ENCODE results near the gene SNX10. TPM values are rescaled to one million over a fixed set of nuclear protein-coding genes. Genes with fewer than 3 reads are reported as not detected.

Gene SNX10
- total and polyA plus RNA-seq, 12 donors = 0.75 to 11.9 (median 1.6) TPM

DNA sequence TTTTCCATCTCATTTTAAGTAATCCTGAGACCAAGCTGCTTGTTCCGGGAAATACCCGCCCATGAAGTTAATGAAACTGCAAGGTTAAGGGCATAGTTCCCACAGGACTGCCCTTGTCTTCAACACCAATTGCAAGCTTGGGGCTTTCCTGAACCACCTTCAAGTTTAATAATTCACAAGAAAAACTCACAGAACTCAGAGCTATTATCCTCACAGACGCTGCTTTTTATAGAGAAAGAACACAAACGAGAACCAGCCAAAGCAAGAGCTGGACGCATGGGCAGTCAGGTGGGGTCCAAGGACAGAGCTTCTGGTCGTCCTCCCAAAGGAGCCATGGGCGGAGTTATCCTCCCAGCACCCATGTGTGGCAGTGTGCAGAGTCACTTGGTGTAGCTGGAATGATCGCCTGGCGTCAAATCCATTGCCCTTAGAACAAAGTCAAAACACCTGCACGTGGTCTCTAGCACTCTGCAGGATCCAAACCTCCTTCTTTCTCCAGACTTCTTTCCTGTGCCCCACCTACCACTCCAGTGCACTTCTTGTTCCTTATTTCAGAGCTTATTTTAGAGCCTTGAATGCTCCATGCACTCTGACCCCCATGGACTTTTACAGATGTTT, 56.7 kb downstream of the SNX10 start:
- H3K27me3 ChIP-seq = peaks cover 0 to 17% (median 0%) of the 10 kb centered on the region in 7 donors
- 78 to 83% methylated on average over 10 of the region's 10 CpGs for WGBS, 2 donors
- DNase-seq (no peak), ATAC-seq (no peak)
- no peak for TF ChIP-seq CTCF (IDR thresholded peaks at IDR 0.05)
- H3K4me3 ChIP-seq = no peak overlapping the region
- peaks cover 0 to 6% (median 0%) of the 10 kb centered on the region in 9 donors for H3K4me1 ChIP-seq
- no peaks in the 10 kb centered on the region for H3K9me3 ChIP-seq
- no peak overlapping the region for H3K27ac ChIP-seq
- intact Hi-C loops (cut with DNase I) = loop anchor here in 1 of 10 donors (10.0 kb wide), 1 partner anchor 444 kb away; no protein-coding TSS in a partner anchor
- peaks cover 0 to 7% (median 0%) of the 10 kb centered on the region in 9 donors for H3K36me3 ChIP-seq

DNA sequence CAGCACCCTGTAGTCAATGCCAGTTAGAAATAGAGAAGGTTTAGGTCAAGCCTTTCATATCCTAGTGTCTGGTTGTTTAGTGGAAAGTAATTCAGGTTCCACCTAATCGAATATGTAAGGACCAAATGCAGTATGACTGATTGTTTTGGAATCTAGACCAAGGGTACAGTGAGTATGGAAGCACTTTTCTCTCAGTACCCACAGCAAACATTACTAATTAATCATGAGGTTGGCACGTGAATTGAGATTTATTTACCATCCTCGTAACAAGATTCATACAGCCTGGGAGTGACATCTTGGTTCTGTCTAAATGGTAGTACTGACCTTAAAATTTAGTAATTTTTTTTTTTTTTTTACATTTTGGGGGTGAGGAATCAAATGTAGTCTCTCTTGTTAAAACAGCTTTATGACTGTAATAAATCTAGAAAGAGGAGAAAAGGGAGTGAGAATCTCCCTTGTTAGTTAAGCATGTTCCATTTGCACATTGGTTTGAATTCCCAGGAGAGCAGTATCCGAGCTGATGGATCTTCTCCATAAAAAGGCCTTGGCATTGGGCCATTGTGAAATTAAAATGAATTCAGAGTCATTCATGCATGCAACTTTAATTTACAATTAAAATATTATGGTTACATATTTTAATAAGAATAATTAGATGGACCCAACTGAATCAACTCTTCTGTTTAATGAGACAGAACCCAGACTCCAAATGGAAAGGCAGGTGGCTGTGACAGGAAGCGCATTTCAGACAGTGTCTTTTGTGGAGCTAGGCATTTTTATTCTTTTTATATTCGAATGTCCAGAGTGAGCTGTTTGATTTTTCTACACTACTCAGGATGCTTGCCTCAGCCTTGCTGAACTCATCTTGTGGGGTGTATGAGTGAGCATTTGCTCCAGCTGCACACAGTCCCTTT, 57.6 kb downstream of the SNX10 start:
- H3K9me3 ChIP-seq = no peaks in the 10 kb centered on the region
- peaks cover 0 to 6% (median 0%) of the 10 kb centered on the region in 9 donors for H3K4me1 ChIP-seq
- TF ChIP-seq CTCF (IDR thresholded peaks at IDR 0.05) = no peak
- ATAC-seq (no peak), DNase-seq (no peak)
- WGBS, 2 donors = 82 to 83% methylated on average over 6 of the region's 6 CpGs
- H3K4me3 ChIP-seq = no peak overlapping the region
- H3K27ac ChIP-seq = no peak overlapping the region
- H3K27me3 ChIP-seq = peaks cover 0 to 26% (median 0%) of the 10 kb centered on the region in 7 donors
- peaks cover 0 to 7% (median 0%) of the 10 kb centered on the region in 9 donors for H3K36me3 ChIP-seq
- intact Hi-C loops (cut with DNase I) = loop anchor here in 1 of 10 donors (10.0 kb wide), 1 partner anchor 444 kb away; no protein-coding TSS in a partner anchor

DNA sequence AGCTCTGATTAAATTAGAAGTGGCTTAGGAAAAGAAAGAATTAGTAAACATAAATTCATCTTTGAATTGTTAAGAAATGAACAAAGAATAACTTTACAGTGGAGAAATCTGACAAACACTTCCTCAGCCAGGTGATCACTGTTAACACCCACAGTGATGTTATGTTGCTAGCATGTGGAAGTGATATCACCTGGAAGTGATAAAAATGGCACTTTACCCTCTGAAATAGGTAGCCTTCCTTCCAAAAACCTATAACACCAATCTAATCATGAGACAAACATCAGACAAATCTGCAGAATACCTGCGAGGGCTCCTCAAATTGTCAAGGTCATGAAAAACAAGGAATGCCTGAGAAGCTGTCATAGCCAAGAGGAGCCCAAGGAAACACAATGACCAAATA, 59.5 kb downstream of the SNX10 start:
- no peak for TF ChIP-seq CTCF (IDR thresholded peaks at IDR 0.05)
- H3K4me1 ChIP-seq = peaks cover 0 to 6% (median 0%) of the 10 kb centered on the region in 9 donors
- H3K36me3 ChIP-seq = peaks cover 0 to 7% (median 0%) of the 10 kb centered on the region in 9 donors
- H3K27me3 ChIP-seq = peaks cover 0 to 27% (median 0%) of the 10 kb centered on the region in 7 donors
- no peak overlapping the region for H3K27ac ChIP-seq
- WGBS, 2 donors = 75 to 84% methylated on average over 1 of the region's 1 CpG
- no peak for DNase-seq
- intact Hi-C loops (cut with DNase I) = no loop called here
- no peak overlapping the region for H3K4me3 ChIP-seq
- no peak for ATAC-seq
- no peaks in the 10 kb centered on the region for H3K9me3 ChIP-seq

DNA sequence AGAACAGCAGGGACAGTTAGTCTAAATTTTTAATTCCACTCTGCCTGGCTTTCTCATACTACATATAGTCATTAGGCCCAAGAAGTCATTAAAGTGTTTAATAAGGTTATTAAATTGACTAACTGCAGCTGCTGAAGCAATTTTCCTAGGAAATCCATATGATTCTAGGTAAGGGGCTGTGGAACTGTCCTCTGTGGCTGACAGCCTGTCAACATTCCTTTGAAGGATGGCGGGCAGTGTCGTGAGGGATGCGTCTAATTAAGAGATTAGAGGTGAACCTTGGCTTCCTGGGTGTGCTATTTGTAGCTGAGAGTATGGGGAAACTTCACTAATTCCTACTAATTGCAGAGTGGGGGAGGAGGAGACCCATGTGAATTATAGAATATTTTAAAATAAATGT, 64.6 kb downstream of the SNX10 start:
- H3K4me3 ChIP-seq = no peak overlapping the region
- TF ChIP-seq CTCF (IDR thresholded peaks at IDR 0.05) = no peak
- ATAC-seq = no peak
- peaks cover 0 to 24% (median 0%) of the 10 kb centered on the region in 7 donors for H3K27me3 ChIP-seq
- no peak overlapping the region for H3K27ac ChIP-seq
- DNase-seq = no peak
- WGBS, 2 donors = 87 to 89% methylated on average over 3 of the region's 3 CpGs
- intact Hi-C loops (cut with DNase I) = no loop called here
- H3K4me1 ChIP-seq = peaks cover 0 to 12% (median 0%) of the 10 kb centered on the region in 9 donors
- H3K36me3 ChIP-seq = peaks cover 0 to 3% (median 0%) of the 10 kb centered on the region in 9 donors
- no peaks in the 10 kb centered on the region for H3K9me3 ChIP-seq
